Cardiac septum (tissue), 1 donor: ENCODE data around the gene SLC5A5. TPM values are rescaled to one million over a fixed set of nuclear protein-coding genes. Genes with fewer than 3 reads are reported as not detected.

Experiments used
- DNase-seq: peaks from one replicate; pipeline ENCODE4 v3.0.0-alpha.2; 2020; ENCODE audit warnings: low spot score
- intact Hi-C: fragments of 100-400 bp; cut with DNase I; formaldehyde crosslinking; loops from one replicate; pipeline ENCODE4 v1.14.0; 2022
- long read RNA-seq: library from polyadenylated mRNA; unstranded; transcript quantifications from one replicate; pipeline ENCODE4 v2.0.0, GENCODE V29; 2021
- total RNA-seq: library from RNA; stranded (reverse); fragmentation: NEBNext Ultra II Directional; extraction: Animal tissue kit (Norgen Biotek cat#: 25700); gene quantifications from one replicate; pipeline ENCODE4 v1.2.1, GENCODE V29; 2021
- donor health status: DM: no; HTN: no; CAD: no.

The SLC5A5 gene
- not detected for total RNA-seq
- long read RNA-seq: 0 reads

- intact Hi-C loops: no loop called here
- no peak for DNase-seq
Observed at GRCh38 chr19:17871878-17872250, at the start of gene SLC5A5. Gene SLC5A5 (plus strand): TSS chr19:17871945. CDS start chr19:17872320, 375 bp downstream.

- no peak for DNase-seq
- intact Hi-C loops: no loop called here
Observed at GRCh38 chr19:17824339-17824738, 47.4 kb upstream of the SLC5A5 start.

GRCh38 chr19:17826508-17827056 is 45.2 kb upstream of the SLC5A5 start:
- no peak for DNase-seq
- intact Hi-C loops: no loop called here

- no peak for DNase-seq
- intact Hi-C loops: no loop called here
Observed at GRCh38 chr19:17829855-17830566, 41.7 kb upstream of the SLC5A5 start.

- intact Hi-C loops: no loop called here
- DNase-seq: no peak
Observed at GRCh38 chr19:17830567-17831418, 41.0 kb upstream of the SLC5A5 start.

- DNase-seq: no peak
- intact Hi-C loops: no loop called here
Observed at GRCh38 chr19:17831419-17831888, 40.3 kb upstream of the SLC5A5 start.

- no peak for DNase-seq
- intact Hi-C loops: no loop called here
Observed at GRCh38 chr19:17832443-17833208, 39.1 kb upstream of the SLC5A5 start.

GRCh38 chr19:17834350-17835181 is 37.2 kb upstream of the SLC5A5 start:
- intact Hi-C loops: no loop called here
- no peak for DNase-seq

- no peak for DNase-seq
- intact Hi-C loops: no loop called here
Observed at GRCh38 chr19:17835182-17836006, 36.4 kb upstream of the SLC5A5 start.

GRCh38 chr19:17836530-17836929 is 35.2 kb upstream of the SLC5A5 start:
- no peak for DNase-seq
- intact Hi-C loops: no loop called here

GRCh38 chr19:17837972-17838371 is 33.8 kb upstream of the SLC5A5 start:
- no peak for DNase-seq
- intact Hi-C loops: no loop called here

GRCh38 chr19:17840019-17840418 is 31.7 kb upstream of the SLC5A5 start:
- intact Hi-C loops: no loop called here
- no peak for DNase-seq

- intact Hi-C loops: no loop called here
- no peak for DNase-seq
Observed at GRCh38 chr19:17841371-17841809, 30.4 kb upstream of the SLC5A5 start.

GRCh38 chr19:17841810-17842662 is 29.7 kb upstream of the SLC5A5 start:
- peak; percentile 87 for DNase-seq
- intact Hi-C loops: no loop called here

GRCh38 chr19:17842663-17843291 is 29.0 kb upstream of the SLC5A5 start:
- DNase-seq: no peak

GRCh38 chr19:17843292-17843827 is 28.4 kb upstream of the SLC5A5 start:
- no peak for DNase-seq
- intact Hi-C loops: no loop called here

More at GRCh38 chr19:17842663-17843291, 29.0 kb upstream of the SLC5A5 start:
- intact Hi-C loops: no loop called here
